Measurements from ENCODE around the gene LRRTM2.
"Not testable (repeated sequence)": the region's sequence is repeated elsewhere in the genome, so short reads cannot be mapped to it uniquely, and the experiment has no call there.

LRRTM2 gene, protein sequence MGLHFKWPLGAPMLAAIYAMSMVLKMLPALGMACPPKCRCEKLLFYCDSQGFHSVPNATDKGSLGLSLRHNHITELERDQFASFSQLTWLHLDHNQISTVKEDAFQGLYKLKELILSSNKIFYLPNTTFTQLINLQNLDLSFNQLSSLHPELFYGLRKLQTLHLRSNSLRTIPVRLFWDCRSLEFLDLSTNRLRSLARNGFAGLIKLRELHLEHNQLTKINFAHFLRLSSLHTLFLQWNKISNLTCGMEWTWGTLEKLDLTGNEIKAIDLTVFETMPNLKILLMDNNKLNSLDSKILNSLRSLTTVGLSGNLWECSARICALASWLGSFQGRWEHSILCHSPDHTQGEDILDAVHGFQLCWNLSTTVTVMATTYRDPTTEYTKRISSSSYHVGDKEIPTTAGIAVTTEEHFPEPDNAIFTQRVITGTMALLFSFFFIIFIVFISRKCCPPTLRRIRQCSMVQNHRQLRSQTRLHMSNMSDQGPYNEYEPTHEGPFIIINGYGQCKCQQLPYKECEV

DNA sequence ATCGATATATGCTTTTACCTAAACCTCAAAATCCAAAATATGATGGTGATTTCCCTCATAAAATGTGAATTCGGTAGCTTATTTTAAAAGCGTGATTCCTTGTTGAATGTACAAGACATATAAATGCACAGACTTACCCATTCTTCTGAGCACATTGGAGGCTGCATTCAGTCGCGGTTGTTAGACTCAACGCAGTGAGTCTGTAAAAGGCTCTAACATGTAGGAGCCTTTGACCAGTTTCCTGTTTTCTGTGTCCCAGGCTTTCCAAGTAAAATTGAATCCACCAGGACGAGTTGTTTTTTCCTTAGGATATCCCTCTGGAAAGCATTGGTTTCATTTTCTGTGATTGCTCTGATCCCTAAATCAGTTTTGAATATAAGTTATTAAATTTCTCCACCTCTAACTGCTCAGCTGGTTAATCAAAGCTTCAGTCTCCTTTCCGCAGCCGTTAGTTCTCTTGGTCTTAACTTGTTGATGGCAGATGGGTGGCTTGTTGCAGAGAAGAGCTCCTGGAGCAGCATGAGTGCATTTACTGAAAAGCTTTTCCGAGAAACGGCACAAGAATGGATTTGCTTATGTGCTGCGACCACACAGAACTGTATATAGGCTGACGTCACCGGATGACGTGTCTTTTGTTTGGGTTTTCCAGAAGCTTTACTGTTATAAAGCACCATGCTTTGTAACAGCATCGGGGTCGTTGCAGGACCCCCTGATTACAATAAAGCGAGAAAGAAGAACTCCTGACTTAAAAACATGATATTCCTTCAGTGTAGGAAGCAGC lies at the start of gene LRRTM2:
Gene LRRTM2 (minus strand): TSS at position 565 of the 781 bp plus-strand sequence. CDS start 424 bp downstream, at position 141.
- DNase-seq (ENCODE audit: low spot score): peak; percentile 21

DNA sequence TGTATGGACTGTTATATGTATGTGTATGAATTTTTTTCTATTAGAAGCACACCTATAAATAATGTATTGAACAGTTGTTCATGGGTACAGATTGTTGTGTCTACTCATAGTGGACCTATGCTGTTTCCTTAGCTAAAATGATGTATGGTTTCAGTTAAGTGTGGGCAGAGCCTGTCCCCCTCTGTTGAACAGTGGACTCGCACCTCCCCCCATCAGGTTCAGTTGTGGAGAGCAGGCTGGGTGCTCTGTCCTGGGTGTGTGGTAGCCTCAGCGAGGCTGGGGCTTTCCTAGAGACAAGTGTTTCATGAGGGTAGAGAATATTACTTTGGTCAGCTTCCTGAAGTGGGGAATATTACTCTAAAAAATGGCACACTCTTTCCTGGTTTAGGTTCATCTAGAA lies 47.4 kb upstream of the LRRTM2 start:
- DNase-seq (ENCODE audit: low spot score): no peak

DNA sequence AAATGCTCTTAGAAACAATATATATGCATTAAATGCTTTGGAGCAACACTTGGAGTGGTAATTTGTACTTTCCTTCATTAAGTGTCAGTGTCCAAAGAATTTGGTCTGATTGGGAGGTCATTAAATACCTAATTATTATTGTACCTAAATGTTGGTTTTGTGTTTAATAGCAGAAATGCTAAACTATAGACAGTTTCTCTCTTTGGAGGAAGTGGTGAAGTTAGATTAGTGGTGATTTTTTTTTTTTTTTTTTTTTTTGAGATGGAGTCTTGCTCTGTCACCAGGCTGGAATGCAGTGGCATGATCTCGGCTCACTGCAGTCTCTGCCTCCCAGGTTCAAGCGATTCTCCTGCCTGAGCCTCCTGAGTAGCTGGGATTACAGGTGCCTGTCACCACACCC lies 46.2 kb upstream of the LRRTM2 start:
- not testable (repeated sequence) for DNase-seq (ENCODE audit: low spot score)

DNA sequence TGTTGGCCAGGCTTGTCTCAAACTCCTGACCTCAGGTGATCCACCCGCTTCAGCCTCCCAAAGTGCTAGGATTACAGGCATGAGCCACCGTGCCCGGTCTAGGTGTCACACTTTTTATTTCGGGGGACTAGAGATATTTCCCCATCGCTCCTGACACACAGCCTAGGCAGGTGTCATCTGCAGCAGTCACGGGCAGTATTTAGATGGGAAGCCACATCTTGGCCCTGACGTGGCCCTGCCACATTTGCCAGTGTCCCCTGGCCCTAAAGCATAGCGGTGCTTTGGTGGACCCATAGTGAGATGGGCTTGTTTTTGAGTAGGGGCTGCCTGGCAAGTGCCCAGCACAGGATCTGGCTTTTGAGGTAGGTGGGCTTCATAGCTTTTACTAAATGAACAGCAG lies 45.0 kb upstream of the LRRTM2 start:
- DNase-seq (ENCODE audit: low spot score): no peak

DNA sequence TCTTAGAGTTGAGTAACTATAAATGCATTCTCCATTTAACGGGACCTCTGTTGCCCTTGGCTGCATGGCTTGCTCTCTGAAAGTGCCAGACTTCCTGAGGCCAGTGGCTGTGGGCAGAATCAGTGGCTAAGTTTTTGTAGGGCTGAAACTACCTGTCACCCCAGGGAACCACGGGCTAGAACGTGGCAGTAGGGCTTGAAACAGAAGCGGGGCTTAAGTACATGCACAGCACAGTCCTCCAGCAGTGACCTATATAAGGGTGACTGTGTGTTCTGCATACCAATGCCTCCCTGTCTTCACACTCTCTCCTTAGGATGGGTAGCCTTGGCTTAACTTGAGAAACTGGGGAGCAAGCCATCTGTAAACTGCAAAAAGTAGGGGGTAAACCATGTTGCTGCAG lies 43.6 kb upstream of the LRRTM2 start:
- DNase-seq (ENCODE audit: low spot score): no peak

DNA sequence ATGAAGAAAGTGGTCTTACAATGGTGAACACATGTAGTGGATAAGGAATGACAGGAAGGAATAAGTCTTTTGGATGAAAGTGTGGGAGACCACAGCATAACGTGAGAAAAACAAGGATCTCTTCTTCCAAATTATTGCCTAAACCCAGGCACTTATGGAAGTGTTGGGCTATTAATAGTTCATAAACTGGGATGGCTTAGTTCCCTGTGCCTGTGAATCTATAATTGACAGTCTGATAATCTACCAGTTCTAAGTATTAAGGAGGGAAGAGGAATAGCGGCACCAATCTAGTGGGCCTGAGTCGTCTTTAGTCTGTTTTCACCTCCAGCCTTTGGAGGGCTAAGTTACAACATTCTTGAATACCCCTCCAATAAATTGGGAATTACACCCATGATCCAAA lies 39.2 kb upstream of the LRRTM2 start:
- no peak for DNase-seq (ENCODE audit: low spot score)

DNA sequence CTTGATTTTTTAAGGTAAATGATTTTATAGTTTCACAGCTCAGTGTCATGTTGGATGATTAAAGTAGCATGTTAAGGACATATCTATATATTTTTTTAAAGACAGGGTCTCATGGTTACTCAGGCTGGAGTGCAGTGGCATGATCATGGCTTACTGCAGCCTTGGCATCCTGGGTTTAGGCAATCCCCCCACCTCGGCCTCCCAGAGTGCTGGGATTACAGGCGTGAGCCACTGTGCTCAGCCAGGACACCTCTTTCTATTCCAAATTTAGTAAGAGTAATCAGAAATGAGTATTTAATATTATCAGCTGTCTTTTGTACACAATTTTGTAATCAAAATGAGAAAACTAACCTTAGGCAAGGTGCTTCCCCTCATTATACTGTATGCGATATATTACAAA lies 38.6 kb upstream of the LRRTM2 start:
- DNase-seq (ENCODE audit: low spot score): no peak

DNA sequence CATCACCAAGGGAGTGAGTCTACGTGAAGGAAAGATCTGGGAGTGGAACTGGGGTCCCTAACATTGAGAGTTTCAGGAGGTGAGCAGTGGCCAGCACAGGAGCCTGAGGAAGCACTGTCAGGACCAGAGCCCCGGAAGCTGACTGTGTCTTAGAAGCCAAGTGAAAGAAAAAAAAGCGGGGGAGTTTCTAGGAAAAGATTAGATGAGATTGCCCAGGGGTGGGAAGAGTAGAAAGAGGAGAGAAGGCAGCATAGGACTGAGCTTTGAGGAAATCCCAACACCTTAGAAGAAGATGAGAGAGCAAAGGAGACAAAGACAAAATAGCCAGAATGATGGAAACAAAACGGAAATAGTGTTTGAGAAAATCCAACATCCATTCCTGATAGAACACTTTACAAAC lies 37.0 kb upstream of the LRRTM2 start:
- no peak for DNase-seq (ENCODE audit: low spot score)

DNA sequence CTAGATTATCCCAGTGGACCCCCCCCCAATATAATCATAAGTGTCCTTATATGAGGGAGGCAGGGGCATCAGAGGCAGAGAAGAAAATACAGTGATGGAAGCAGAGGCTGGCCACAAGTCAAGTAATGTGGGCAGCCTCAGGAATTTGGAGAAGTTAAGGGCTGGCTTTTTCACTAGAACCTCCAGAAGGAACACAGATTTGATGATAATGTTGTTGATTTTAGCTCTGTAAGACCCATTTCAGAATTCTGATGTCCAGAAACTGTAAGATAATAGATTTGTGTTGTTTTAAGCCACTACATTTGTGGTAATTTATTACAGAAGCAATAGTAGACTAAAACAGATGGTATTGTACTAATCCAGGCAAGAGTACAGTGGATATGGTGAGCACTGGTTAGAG lies 36.3 kb upstream of the LRRTM2 start:
- no peak for DNase-seq (ENCODE audit: low spot score)

DNA sequence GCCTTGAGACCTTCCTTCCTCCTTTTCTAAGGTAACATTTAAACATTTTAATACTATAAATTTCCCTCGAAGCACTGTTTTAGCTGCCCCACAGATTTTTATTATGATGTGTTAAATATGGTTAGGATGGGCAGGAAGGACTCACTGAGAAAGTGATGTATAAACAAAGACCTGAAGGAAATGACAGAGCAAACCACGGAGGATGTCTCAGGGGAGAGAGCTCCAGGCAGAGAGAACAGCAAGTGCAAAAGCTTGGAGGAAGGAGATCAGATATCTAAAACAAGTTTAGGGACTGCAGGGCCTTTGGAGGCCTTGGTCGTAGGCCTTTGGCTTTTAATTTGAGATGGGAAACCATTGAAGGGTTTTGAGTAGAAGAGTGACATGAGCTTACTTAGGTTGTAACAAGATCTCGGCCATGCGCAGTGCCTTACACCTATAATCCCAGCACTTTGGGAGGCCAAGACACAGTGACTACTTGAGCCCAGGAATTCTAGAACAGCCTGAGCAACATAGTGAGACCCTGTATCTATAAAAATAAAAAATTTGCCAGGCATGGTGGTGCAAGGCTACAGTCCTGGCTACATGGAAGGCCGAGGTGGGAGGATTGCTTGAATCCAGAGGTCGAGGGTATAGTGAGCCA lies 35.5 kb upstream of the LRRTM2 start:
- no peak for DNase-seq (ENCODE audit: low spot score)

DNA sequence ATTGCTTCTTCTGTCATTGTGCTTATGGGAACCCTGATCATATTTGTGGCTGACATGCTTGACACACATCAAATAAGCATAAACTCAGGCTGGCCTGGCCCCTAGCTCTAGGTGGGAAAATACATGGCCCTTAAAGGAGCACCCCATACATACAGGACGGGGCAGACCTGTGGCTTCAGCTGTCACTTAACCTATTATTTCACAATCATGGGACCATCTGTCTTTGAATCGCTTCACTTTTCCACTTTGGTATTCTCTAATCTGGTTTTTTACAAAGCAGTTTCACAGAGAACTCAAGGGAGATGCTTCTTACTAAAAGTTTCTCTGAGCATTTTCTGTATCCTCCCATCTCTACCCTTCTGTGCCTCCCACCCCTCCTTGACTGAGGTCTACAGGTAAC lies 34.6 kb upstream of the LRRTM2 start:
- no peak for DNase-seq (ENCODE audit: low spot score)

DNA sequence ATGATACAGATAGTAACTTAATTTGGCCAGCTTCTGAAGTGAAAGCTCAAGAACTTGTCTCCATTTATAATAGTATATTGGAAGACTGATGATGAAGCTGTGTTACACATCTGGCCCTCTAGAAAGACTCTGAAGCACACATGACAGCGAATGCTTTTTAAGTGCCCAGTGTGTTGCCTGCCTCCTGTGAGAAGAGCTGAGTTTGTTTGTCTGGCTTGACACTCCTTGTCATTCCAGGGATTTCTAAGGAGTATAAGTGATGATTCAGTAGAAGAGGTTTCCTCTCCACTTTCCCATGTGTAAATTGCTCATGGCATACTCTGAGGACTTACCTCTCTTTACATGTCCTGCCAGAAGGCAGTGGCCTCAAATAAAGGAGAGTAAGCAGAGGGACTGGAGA lies 30.4 kb upstream of the LRRTM2 start:
- no peak for DNase-seq (ENCODE audit: low spot score)

DNA sequence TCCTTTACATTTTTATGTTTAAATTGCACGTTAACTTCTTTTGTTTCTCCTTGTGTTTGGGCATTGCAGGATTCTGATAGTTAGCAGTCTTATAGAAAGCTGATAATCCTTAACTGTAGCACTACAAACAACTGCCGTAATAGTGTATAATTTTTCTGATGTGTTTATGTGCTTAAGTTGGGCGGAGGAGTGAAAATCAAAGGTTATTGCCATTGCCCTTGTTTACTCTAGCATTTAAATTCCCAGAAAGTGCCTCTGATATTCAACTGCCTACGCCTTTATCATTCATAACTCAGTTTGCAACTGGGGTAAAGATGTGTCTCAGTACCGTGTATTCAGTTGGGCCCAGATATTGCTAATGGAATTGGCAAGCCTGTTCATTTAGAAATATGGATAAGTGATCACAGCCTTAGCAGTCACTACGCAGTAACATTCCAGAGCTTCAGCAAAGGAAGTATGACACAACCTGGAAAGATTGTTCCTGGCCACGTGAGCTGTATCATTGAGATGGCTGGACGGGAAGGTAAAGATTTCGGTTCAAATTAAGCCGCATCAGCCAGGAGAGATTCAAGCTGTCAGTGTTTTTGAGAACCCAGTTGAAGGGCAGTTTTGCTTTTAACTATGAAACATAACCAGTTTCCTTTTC lies 28.1 kb upstream of the LRRTM2 start:
- DNase-seq (ENCODE audit: low spot score): no peak

DNA sequence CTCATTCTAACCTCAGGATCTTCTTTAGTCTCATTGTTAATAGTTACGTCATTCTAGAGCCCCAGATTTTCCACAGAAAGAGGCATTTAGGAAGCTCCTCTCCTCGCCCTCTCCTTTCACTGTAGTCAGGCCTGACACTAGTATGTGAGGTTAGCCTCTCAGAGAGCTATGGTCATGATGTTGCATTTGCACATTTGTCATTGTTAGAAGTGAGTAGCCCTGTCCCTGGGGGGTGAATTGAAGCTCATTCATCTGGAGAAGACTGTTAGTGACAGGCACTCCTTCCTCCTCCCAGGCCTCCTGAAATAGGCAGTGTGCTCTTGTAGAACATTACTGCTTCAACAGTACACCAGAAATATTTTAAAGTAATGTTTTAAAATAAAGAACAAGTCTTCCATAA lies 26.6 kb upstream of the LRRTM2 start:
- DNase-seq (ENCODE audit: low spot score): no peak

DNA sequence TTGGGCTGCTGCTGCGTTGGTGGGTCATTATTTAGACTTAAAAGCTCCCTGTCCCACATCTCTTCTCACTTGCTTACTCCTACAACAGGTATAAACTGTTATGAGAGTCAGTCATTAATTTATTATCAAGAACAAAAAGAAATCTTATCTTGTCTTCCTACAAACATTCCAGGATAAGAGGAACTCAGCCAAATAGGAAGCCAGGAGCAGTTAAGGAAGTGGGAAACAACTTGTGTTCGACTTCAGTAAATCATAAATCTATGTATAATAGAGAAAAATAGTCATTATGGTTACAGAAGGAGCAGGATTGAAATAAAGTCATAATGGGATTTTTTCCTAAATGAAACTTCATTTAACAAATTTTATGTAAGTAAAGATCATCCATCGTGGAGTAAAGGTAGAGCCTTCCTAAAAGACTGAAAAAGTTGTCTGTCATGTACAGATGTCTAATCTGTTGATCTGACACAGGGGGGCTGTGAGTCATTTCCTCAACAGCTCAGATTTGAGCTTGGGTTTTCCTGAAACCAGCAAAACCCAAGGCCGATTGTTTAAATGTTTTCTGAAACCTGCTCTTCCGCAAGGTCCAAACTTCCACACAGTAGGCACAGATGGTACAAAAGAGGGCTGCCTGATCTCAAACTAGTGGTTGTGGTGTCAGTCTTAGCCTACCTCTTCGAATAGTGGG lies 25.3 kb upstream of the LRRTM2 start:
- no peak for DNase-seq (ENCODE audit: low spot score)

DNA sequence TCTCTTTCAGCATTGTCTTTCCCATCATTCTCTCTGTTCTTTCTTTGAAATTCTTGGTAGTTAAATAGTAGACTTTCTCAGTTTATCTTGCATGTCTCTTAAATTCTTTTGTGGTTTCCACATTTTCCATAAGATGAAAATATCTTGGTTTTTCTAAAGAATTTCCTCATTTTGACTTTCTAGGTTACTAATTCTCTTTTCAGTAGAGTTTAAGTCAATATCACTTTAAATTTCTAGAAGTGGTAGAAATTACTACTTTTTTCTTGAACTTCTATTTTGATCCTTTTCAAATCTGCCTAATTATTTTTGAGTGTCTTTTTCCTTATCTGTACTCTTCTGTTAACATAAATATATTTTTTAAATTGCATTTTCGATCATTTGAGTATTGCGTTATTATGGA lies 23.6 kb upstream of the LRRTM2 start:
- DNase-seq (ENCODE audit: low spot score): no peak

DNA sequence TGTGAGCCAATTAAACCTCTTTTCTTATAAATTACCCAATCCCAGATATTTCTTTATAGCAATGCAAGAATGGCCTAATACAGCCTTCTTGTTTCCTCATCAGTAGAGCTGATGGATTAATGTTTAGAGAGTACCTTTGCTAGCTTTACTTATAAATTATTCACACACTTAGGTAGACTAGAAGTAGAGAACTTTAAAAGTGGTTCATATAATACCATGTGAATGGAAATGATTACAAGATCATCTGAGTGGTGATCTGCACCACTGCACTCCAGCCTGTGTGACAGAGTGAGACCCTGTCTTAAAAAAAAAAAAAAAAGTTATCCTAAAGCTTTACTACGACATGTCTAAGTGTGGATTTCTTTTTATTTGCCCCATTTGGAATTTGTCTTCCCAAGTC lies 23.2 kb upstream of the LRRTM2 start:
- DNase-seq (ENCODE audit: low spot score): no peak

DNA sequence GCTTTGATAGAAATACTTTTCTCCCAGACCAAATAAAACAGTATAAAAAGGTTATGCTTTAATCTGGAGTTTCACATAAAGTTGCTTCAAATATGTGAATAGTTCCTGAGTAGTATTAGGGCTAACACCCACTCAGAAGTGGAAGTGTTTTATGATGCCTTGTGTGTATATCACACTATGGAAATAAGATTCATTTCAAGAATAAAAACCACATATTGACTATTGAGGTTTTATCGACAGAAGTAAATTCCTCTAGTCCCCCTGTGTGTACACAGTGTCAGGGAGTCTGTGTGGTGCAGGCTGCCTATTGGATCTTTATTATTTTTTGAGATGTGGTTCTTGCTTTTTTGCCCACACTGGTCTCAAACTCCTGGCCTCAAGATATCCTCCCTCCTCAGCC lies 20.8 kb upstream of the LRRTM2 start:
- DNase-seq (ENCODE audit: low spot score): no peak

DNA sequence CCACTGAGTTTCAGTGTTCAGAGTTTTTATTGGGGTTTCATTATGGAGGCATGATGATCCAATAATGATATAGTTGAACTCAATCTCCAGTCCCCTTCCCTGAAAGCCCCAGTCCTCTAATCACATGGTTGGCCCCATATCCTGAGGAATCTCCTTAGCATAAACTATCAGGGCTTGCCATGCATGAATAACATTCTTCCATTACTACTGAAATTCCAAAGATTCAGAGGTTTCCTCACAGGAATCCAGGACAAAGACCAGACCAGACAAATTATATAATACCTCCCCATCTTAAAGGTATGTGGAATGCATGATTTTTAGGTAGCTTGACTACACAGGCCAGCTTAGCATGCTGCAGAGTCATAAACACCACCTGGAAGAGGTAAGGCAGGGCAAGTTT lies 15.5 kb upstream of the LRRTM2 start:
- DNase-seq (ENCODE audit: low spot score): no peak

DNA sequence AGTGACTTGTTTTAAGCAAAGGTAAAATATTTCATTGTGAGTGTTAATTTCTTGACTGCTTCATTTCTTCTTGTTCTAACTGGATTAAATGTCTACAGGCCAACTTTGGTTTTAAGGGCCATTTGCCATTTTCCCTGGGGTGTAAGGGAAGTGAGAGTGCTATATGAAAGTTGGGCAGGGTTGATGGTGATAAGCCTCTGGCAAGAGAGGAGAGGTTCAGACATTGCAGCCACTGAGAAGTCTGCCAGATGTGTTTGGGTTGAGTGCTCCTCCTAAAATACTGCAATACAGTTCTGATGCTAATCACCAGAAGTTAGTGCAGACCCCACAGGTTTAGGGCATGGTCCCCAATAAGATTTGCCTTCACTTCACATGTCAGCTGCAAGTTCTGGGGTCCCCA lies 14.9 kb upstream of the LRRTM2 start:
- DNase-seq (ENCODE audit: low spot score): no peak

DNA sequence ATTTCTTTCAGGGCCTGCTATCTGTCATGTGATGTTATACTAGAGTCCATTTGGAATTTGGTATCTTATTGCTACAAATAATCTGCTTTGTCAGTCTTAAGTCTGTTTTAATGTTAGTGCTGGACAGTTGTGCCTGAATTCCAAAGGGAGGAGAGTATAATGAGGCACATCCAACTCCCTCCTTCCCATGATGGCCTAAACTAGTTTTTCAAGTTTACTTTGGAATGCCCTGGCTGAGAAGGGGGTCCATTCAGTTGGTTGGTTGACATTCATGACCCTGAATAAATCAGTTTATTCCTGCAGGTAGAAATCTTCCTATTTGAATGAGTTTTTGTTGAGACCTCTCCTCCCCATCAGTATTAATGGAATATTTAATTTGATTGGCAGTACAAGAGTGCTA lies 9.4 kb upstream of the LRRTM2 start:
- DNase-seq (ENCODE audit: low spot score): no peak

DNA sequence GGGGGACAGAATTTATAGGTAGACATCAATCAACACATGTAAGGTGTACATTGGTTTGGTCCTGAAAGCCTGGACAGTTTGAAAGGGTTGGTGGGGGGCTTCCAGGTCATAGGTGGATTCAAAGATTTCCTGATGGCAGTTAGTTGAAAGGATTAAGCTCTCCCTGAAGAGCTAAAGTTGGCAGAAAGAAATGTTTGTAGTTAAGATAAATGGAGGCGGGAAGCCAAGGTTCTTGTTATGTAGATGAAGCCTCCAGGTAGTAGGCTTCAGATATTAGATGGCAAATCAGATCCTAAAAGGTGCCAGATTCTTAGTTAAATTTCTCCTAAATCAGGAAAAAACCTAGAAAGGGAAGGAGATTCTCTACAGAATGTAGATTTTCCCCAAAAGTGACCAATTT lies 9.0 kb upstream of the LRRTM2 start:
- no peak for DNase-seq (ENCODE audit: low spot score)

All from D341Med (cell line).